Central memory CD8-positive, alpha-beta T cell (primary cell): ENCODE data around the gene TRMT10C.
"Not testable (repeated sequence)": the region's sequence is repeated elsewhere in the genome, so short reads cannot be mapped to it uniquely, and the experiment has no call there.

Experiments
- ATAC-seq: fragments of 150-1000 bp; cut with Tn5 transposase; replicated peaks from 2 replicates; pipeline ENCODE4 v1.10.0; 2022; ENCODE audit warnings: mild to moderate bottlenecking, moderate FRiP score, moderate number of reproducible peaks; ENCODE audit not compliant: poor library complexity, severe bottlenecking; ENCODE audit errors: extremely low read depth
- DNase-seq, 2 donors: peaks; one replicate each; pipeline ENCODE4 v3.0.0; 2021; ENCODE audit warnings: low spot score in 2 of 2
- H3K27ac Mint-ChIP-seq: one replicate; pipeline ENCODE4 v1.8.0; 2022; ENCODE audit warnings: low read depth, mild to moderate bottlenecking, moderate library complexity, mixed read lengths
- H3K27me3 Mint-ChIP-seq: one replicate; pipeline ENCODE4 v1.8.0; 2022; ENCODE audit warnings: mixed read lengths
- H3K36me3 Mint-ChIP-seq: one replicate; pipeline ENCODE4 v1.8.0; 2022; ENCODE audit warnings: mild to moderate bottlenecking, moderate library complexity, mixed read lengths; ENCODE audit not compliant: insufficient read depth
- H3K4me1 Mint-ChIP-seq: one replicate; pipeline ENCODE4 v1.8.0; 2022; ENCODE audit warnings: mixed read lengths
- H3K4me3 Mint-ChIP-seq: one replicate; pipeline ENCODE4 v1.8.0; 2022; ENCODE audit warnings: mild to moderate bottlenecking, moderate library complexity, mixed read lengths
- H3K9me3 Mint-ChIP-seq: one replicate; pipeline ENCODE4 v1.8.0; 2022; ENCODE audit warnings: mixed read lengths

Gene TRMT10C

GRCh38 chr3:101531473-101532086, 30.1 kb upstream of the TRMT10C start:
- DNase-seq, result no peak
- Mint-ChIP-seq H3K36me3 (peaks cover 4% of the 10 kb centered on the region), H3K4me3 (no peak overlapping the region), H3K27me3 (no peaks in the 10 kb centered on the region), H3K9me3 (no peaks in the 10 kb centered on the region), H3K4me1 (peaks cover 27% of the 10 kb centered on the region), H3K27ac (peak overlapping the region; percentile 7)
- ATAC-seq, result no peak

GRCh38 chr3:101532783-101533602, 28.7 kb upstream of the TRMT10C start:
- Mint-ChIP-seq H3K4me1 (peaks cover 27% of the 10 kb centered on the region), H3K27me3 (no peaks in the 10 kb centered on the region), H3K36me3 (peaks cover 5% of the 10 kb centered on the region), H3K27ac (peak overlapping the region; percentile 7), H3K9me3 (no peaks in the 10 kb centered on the region), H3K4me3 (no peak overlapping the region)
- ATAC-seq (no peak), DNase-seq (no peak)

- no peak for ATAC-seq
- no peak overlapping the region for H3K4me3 Mint-ChIP-seq
- peaks cover 27% of the 10 kb centered on the region for H3K4me1 Mint-ChIP-seq
- no peak for DNase-seq
- no peaks in the 10 kb centered on the region for H3K27me3 Mint-ChIP-seq
- no peaks in the 10 kb centered on the region for H3K9me3 Mint-ChIP-seq
- H3K27ac Mint-ChIP-seq, result no peak overlapping the region
- peaks cover 7% of the 10 kb centered on the region for H3K36me3 Mint-ChIP-seq
These were observed 28.1 kb upstream of the TRMT10C start for GRCh38 chr3:101533603-101533968.

GRCh38 chr3:101535221-101535620, 26.4 kb upstream of the TRMT10C start:
- H3K9me3 Mint-ChIP-seq, result no peaks in the 10 kb centered on the region
- no peak overlapping the region for H3K4me3 Mint-ChIP-seq
- H3K27ac Mint-ChIP-seq, result no peak overlapping the region
- ATAC-seq (no peak), DNase-seq (no peak)
- peaks cover 23% of the 10 kb centered on the region for H3K4me1 Mint-ChIP-seq
- peaks cover 7% of the 10 kb centered on the region for H3K36me3 Mint-ChIP-seq
- no peaks in the 10 kb centered on the region for H3K27me3 Mint-ChIP-seq

- H3K4me3 Mint-ChIP-seq, result no peak overlapping the region
- peaks cover 5% of the 10 kb centered on the region for H3K36me3 Mint-ChIP-seq
- no peaks in the 10 kb centered on the region for H3K9me3 Mint-ChIP-seq
- ATAC-seq (no peak), DNase-seq (no peak)
- no peak overlapping the region for H3K27ac Mint-ChIP-seq
- H3K27me3 Mint-ChIP-seq, result no peaks in the 10 kb centered on the region
- peaks cover 13% of the 10 kb centered on the region for H3K4me1 Mint-ChIP-seq
These were observed 25.4 kb upstream of the TRMT10C start for GRCh38 chr3:101536266-101536665.

GRCh38 chr3:101536955-101537354, 24.7 kb upstream of the TRMT10C start:
- ATAC-seq, H3K4me1 Mint-ChIP-seq, H3K27ac Mint-ChIP-seq, H3K4me3 Mint-ChIP-seq, H3K27me3 Mint-ChIP-seq, H3K36me3 Mint-ChIP-seq, H3K9me3 Mint-ChIP-seq, DNase-seq: not testable (repeated sequence)

- DNase-seq (no peak), ATAC-seq (peak; percentile 72)
- no peaks in the 10 kb centered on the region for H3K27me3 Mint-ChIP-seq
- H3K9me3 Mint-ChIP-seq, result no peaks in the 10 kb centered on the region
- peaks cover 2% of the 10 kb centered on the region for H3K36me3 Mint-ChIP-seq
- no peak overlapping the region for H3K4me3 Mint-ChIP-seq
- H3K27ac Mint-ChIP-seq, result peak overlapping the region; percentile 84
- H3K4me1 Mint-ChIP-seq, result peaks cover 17% of the 10 kb centered on the region
These were observed 18.7 kb upstream of the TRMT10C start for GRCh38 chr3:101542957-101543356.

GRCh38 chr3:101544161-101544850, 17.4 kb upstream of the TRMT10C start:
- Mint-ChIP-seq H3K9me3 (no peaks in the 10 kb centered on the region), H3K4me1 (peaks cover 17% of the 10 kb centered on the region), H3K4me3 (no peak overlapping the region), H3K36me3 (no peaks in the 10 kb centered on the region), H3K27me3 (no peaks in the 10 kb centered on the region), H3K27ac (peak overlapping the region; percentile 84)
- DNase-seq (no peak), ATAC-seq (peak; percentile 66)

GRCh38 chr3:101548527-101549105, 13.1 kb upstream of the TRMT10C start:
- ATAC-seq (no peak), DNase-seq (no peak)
- H3K4me1 Mint-ChIP-seq, result peaks cover under 1% of the 10 kb centered on the region
- no peaks in the 10 kb centered on the region for H3K9me3 Mint-ChIP-seq
- no peaks in the 10 kb centered on the region for H3K27me3 Mint-ChIP-seq
- no peak overlapping the region for H3K4me3 Mint-ChIP-seq
- H3K36me3 Mint-ChIP-seq, result no peaks in the 10 kb centered on the region
- peak overlapping the region; percentile 27 for H3K27ac Mint-ChIP-seq

GRCh38 chr3:101549473-101549872, 12.2 kb upstream of the TRMT10C start:
- Mint-ChIP-seq H3K9me3 (no peaks in the 10 kb centered on the region), H3K4me3 (no peak overlapping the region), H3K27ac (no peak overlapping the region), H3K27me3 (peaks cover 7% of the 10 kb centered on the region), H3K4me1 (no peaks in the 10 kb centered on the region), H3K36me3 (no peaks in the 10 kb centered on the region)
- no peak for DNase-seq
- no peak for ATAC-seq

GRCh38 chr3:101551359-101552081, 10.1 kb upstream of the TRMT10C start:
- not testable (repeated sequence) for H3K4me1 Mint-ChIP-seq, H3K4me3 Mint-ChIP-seq, H3K36me3 Mint-ChIP-seq, ATAC-seq, H3K27ac Mint-ChIP-seq, DNase-seq, H3K9me3 Mint-ChIP-seq
- H3K27me3 Mint-ChIP-seq, result peaks cover 15% of the 10 kb centered on the region

- H3K4me3 Mint-ChIP-seq, result not testable (repeated sequence)
These were observed 8.3 kb upstream of the TRMT10C start for GRCh38 chr3:101553381-101553780.

More at GRCh38 chr3:101553381-101553780, 8.3 kb upstream of the TRMT10C start:
- not testable (repeated sequence) for H3K9me3 Mint-ChIP-seq, DNase-seq, H3K4me1 Mint-ChIP-seq, ATAC-seq, H3K36me3 Mint-ChIP-seq, H3K27ac Mint-ChIP-seq
- H3K27me3 Mint-ChIP-seq, result peaks cover 24% of the 10 kb centered on the region
